Activated T-cell treated with anti-CD3 and anti-CD28 coated beads for 48 hours (primary cell): Measurements from ENCODE around the gene DDX46.
"Not testable (repeated sequence)": the region's sequence is repeated elsewhere in the genome, so short reads cannot be mapped to it uniquely, and the experiment has no call there.

Experiments used
- DNase-seq: peaks from one replicate; pipeline ENCODE4 v3.0.0-alpha.2; 2020; ENCODE audit warnings: low read depth

The DDX46 gene

GRCh38 chr5:134758504-134759341 lies at the start of gene DDX46:
TSS of gene DDX46 (plus strand) at chr5:134758779. CDS start at chr5:134758939, 160 bp downstream.
- DNase-seq = peak; percentile 95

GRCh38 chr5:134714120-134714519 lies 44.5 kb upstream of the DDX46 start:
- DNase-seq = no peak

DNA sequence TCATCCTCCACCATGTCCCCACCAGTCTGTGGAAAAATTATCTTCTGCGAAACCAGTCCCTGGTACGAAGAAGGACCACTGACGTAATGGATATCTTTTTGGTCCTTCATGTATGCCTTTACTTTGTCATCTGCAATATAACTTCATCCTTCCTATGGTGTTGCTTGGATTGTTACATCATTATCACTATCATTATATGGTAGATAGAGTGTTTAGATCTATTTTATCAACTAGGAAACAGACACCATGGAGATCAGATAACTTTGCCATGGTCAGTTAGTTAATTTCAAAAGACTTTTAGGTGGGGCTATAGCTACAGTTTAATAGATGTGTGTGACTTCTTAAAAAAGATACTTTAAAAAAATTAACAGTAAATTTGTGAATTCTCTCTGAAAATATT lies 44.0 kb upstream of the DDX46 start:
- no peak for DNase-seq

DNA sequence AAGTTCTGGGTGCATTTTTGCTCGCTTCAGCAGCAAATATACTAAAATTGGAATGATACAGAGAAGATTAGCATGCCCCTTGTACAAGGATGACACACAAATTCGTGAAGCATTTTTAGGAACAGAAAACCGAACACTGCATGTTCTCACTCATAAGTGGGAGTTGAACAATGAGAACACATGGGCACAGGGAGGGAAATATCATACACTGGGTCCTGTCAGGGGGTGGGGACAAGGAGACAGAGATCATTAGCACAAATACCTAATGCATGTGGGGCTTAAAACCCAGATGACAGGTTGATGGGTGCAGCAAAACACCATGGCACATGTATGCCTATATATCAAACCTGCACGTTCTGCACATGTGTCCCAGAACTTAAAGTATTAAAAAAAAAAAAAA lies 43.1 kb upstream of the DDX46 start:
- DNase-seq = not testable (repeated sequence)

DNA sequence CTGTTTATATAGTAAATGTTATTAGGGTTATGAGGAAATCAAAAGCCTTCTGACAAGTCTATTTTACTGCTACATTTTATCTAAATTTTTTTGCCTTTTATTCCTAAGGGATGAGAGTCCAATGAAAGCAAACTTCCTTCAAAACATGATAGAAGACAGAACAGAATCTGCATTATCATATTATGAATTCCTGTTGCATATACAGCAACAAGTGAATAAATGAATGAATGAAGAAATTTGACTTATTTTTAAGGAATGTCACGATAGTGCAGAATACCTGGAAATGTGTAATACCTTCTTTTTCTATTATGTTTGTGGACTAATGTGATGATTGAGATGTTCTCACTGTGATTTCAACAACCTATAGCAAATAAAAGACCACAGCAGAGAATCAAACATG lies 33.7 kb upstream of the DDX46 start:
- no peak for DNase-seq

DNA sequence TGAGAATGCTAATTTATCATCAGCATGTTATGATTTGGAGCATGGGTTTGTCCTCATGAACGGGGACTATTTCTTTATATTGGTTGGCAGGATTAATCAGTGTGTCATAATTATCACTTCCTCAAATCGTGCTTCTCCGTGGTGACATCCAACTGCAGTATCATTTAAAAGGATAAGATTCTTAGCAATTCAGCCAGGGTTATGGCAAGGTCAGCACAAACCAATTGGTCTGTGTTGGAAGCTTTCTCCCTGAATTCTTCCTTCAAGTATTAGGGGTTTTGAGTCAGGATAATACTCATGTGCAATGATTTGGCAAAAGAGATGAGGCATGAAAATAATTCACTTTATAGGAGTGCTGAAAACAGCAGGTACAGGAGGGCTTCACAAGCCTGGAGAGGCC lies 25.8 kb upstream of the DDX46 start:
- DNase-seq = no peak

DNA sequence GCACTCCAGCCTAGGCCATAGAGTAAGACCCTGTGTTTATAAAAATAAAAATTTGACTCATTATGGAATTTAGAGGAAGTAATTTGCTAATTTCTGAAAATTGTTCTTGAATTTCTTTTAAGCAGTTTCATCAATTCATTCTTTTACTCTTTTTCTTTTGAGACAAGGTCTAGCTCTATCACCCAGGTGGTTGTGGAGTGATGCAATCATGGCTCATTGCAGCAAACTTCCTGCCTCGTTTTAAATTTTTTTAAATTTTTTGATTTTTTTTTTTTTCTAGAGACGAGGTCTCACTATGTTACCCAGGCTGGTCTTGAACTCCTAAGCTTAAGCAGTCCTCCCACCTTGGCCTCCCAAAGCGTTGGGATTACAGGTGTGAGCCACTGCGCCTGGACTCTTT lies 23.3 kb upstream of the DDX46 start:
- no peak for DNase-seq

GRCh38 chr5:134736173-134736812 lies 22.3 kb upstream of the DDX46 start:
- DNase-seq = no peak

GRCh38 chr5:134738133-134738962 lies 20.2 kb upstream of the DDX46 start, which contains the start of gene CAMLG:
TSS of gene CAMLG (plus strand) at chr5:134738548. CDS start at chr5:134738621, 73 bp downstream.
- peak; percentile 98 for DNase-seq

GRCh38 chr5:134738963-134739661 lies 19.5 kb upstream of the DDX46 start:
- DNase-seq = no peak

DNA sequence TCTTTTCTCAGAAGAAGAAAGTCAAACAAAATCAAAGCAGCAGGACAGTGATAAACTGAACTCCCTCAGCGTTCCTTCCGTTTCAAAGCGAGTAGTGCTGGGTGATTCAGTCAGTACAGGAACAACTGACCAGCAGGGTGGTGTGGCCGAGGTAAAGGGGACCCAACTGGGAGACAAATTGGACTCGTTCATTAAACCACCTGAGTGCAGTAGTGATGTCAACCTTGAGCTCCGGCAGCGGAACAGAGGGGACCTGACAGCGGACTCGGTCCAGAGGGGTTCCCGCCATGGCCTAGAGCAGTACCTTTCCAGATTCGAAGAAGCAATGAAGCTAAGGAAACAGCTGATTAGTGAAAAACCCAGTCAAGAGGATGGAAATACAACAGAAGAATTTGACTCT lies 17.5 kb upstream of the DDX46 start:
- DNase-seq = no peak

DNA sequence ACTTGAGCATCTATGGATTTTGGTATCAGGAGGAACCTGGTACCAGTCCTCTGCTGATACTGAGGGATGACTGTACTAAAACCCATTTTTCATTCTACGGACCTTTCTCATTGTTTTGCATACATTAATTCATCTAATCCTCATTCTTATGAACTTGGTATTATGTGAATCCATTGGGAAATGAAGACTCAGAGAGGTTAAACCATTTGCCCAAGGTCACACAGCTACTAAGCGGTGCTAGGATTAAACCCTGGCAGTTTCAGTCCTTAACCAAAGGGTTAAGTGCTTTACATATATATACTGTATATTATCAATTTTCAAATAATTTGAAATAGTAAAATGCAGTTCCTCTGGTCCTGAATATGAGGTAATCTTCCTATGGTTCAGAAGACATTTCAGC lies 16.4 kb upstream of the DDX46 start:
- DNase-seq = no peak

DNA sequence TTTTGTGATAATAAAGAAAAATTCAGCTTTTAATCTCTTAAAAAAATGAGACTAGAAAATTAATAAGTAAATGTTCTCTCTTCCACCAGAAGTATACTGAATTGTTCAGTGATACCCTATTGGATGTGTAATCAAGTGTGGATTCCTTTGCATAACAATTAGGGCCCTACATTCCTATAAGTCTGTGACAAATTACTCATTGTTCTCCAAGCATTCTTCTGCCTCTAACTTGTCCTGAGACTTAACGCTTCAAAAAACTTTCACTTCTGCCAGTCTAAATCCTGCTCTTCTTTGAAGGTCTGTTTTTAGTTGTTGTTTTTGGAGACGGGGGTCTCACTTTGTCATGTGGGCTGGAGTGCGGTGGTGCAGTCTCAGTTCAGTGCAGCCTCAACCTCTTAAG lies 9.2 kb upstream of the DDX46 start:
- DNase-seq = no peak

GRCh38 chr5:134758176-134758503 lies 439 bp upstream of the DDX46 start:
- DNase-seq = no peak

- DNase-seq = not testable (repeated sequence)
Measured at GRCh38 chr5:134767528-134768291, 9.1 kb downstream of the DDX46 start.

DNA sequence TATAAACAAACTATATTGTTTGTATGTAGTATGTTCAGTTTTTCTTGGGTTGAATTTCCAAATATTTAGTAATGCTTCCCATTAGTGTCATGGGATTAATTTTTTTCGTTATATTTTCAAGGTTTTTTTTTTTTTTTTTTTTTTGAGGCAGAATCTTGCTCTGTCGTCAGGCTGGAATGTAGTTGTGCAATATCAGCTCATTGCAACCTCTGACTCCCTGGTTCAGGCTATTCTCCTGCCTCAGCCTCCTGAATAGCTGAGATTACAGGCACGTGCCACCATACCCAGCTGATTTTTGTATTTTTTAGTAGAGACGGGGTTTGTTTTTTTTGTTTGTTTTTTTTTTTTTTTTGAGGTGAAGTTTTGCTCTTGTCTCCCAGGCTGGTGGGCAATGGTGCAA lies 10.6 kb downstream of the DDX46 start:
- DNase-seq = no peak

GRCh38 chr5:134772461-134773125 lies 14.0 kb downstream of the DDX46 start:
- no peak for DNase-seq

- no peak for DNase-seq
Measured at GRCh38 chr5:134777366-134777765, 18.8 kb downstream of the DDX46 start.

- DNase-seq = no peak
Measured at GRCh38 chr5:134784241-134784920, 25.8 kb downstream of the DDX46 start.

DNA sequence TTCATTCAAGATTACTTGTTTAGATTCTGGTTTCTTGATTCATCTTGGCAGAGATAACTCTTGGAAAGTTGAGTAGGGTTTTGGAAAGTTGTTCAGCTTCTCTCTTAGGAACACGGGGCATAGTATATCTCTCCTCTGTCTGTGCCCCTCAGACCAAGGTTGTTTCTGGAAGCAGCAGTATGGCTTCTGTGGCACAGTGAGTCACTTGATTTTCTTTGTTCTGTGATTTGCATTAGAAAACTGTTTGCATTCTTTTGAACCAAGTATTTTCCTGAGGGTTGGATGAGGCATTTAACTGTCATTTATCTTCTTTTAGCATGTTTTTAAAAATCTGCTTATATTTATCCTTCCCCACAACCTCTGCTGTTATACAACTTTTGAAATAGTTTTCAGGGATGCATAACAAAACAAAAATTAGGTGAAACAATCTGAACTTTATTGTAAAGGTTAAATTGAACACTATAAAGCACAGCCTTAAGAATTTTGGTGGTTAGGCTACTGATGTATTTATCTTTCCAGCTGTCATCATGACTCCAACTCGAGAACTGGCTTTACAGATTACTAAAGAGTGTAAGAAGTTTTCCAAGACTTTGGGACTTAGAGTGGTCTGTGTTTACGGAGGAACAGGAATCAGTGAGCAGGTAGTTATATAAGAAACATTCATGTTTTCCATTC lies 26.5 kb downstream of the DDX46 start:
- no peak for DNase-seq
